Activated naive CD8-positive, alpha-beta T cell treated with anti-CD3 and anti-CD28 coated beads, Interleukin-2, amount 10 ng/mL, durations not matched to agents 7 days and 5 days (primary cell): ENCODE measurements around the gene SAPCD2. TPM values are rescaled to one million over a fixed set of nuclear protein-coding genes. Genes with fewer than 3 reads are reported as not detected.

ENCODE experiments used
- ATAC-seq: fragments of 150-1000 bp; cut with Tn5 transposase; one replicate; pipeline ENCODE4 v1.10.0; 2021; ENCODE audit warnings: low read depth, moderate library complexity
- POLR2A ChIA-PET: fragments of 350-600 bp; sonication (Branson Sonifier 250); formaldehyde crosslinking; loops from one replicate; lab custom pipeline; 2021; ENCODE audit warnings: antibody characterized with exemption; lab: Charles Lee
- DNase-seq: peaks from one replicate; pipeline ENCODE4 v3.0.0; 2021
- H3K27ac Mint-ChIP-seq: one replicate; pipeline ENCODE4 v1.8.0; 2022; ENCODE audit warnings: mild to moderate bottlenecking, mixed read lengths
- H3K27me3 Mint-ChIP-seq: one replicate; pipeline ENCODE4 v1.8.0; 2022; ENCODE audit warnings: mild to moderate bottlenecking, moderate library complexity, mixed read lengths
- H3K36me3 Mint-ChIP-seq: one replicate; pipeline ENCODE4 v1.8.0; 2021; ENCODE audit warnings: mild to moderate bottlenecking, mixed read lengths
- H3K4me1 Mint-ChIP-seq: one replicate; pipeline ENCODE4 v1.8.0; 2021; ENCODE audit warnings: mixed read lengths
- H3K4me3 Mint-ChIP-seq: one replicate; pipeline ENCODE4 v1.8.0; 2022; ENCODE audit warnings: mild to moderate bottlenecking, moderate library complexity, mixed read lengths
- H3K9me3 Mint-ChIP-seq: one replicate; pipeline ENCODE4 v1.8.0; 2021; ENCODE audit warnings: mixed read lengths
- total RNA-seq, 2 experiments: library from RNA; stranded (reverse); gene quantifications; one replicate each; pipeline ENCODE4 v1.2.3, GENCODE V29; 2021

Gene SAPCD2
- total RNA-seq, 2 experiments from 2014 or later, result 26.4 to 30.0 TPM

- no peaks in the 10 kb centered on the region for H3K27me3 Mint-ChIP-seq
- no peak for DNase-seq
- H3K27ac Mint-ChIP-seq, result no peak overlapping the region
- H3K9me3 Mint-ChIP-seq, result no peaks in the 10 kb centered on the region
- H3K36me3 Mint-ChIP-seq, result peaks cover 3% of the 10 kb centered on the region
- POLR2A ChIA-PET, result no interaction called here
- no peaks in the 10 kb centered on the region for H3K4me1 Mint-ChIP-seq
- no peak for ATAC-seq
- no peak overlapping the region for H3K4me3 Mint-ChIP-seq
Measured at GRCh38 chr9:137014776-137015539, 55.4 kb downstream of the SAPCD2 start.

- H3K36me3 Mint-ChIP-seq, result peaks cover 3% of the 10 kb centered on the region
- DNase-seq, result no peak
- no peaks in the 10 kb centered on the region for H3K4me1 Mint-ChIP-seq
- POLR2A ChIA-PET, result no interaction called here
- no peak overlapping the region for H3K4me3 Mint-ChIP-seq
- H3K27ac Mint-ChIP-seq, result no peak overlapping the region
- no peaks in the 10 kb centered on the region for H3K27me3 Mint-ChIP-seq
- no peaks in the 10 kb centered on the region for H3K9me3 Mint-ChIP-seq
- no peak for ATAC-seq
Measured at GRCh38 chr9:137014166-137014565, 56.2 kb downstream of the SAPCD2 start.

- Mint-ChIP-seq H3K4me3 (no peak overlapping the region), H3K9me3 (no peaks in the 10 kb centered on the region), H3K27ac (no peak overlapping the region), H3K36me3 (peaks cover 3% of the 10 kb centered on the region), H3K4me1 (no peaks in the 10 kb centered on the region), H3K27me3 (no peaks in the 10 kb centered on the region)
- ATAC-seq, result no peak
- no peak for DNase-seq
- POLR2A ChIA-PET, result no interaction called here
Measured at GRCh38 chr9:137013571-137013940, 56.8 kb downstream of the SAPCD2 start.

- Mint-ChIP-seq H3K27me3 (no peaks in the 10 kb centered on the region), H3K9me3 (no peaks in the 10 kb centered on the region), H3K4me3 (no peak overlapping the region), H3K27ac (no peak overlapping the region), H3K36me3 (peaks cover 3% of the 10 kb centered on the region), H3K4me1 (no peaks in the 10 kb centered on the region)
- POLR2A ChIA-PET, result no interaction called here
- no peak for DNase-seq
- ATAC-seq, result no peak
Measured at GRCh38 chr9:137012694-137013570, 57.4 kb downstream of the SAPCD2 start.

Other genes starting within 250 kb of the SAPCD2 start
- gene AJM1, start 228.1 kb downstream of the SAPCD2 start, total RNA-seq, result 1 to 10 TPM; 6.6 to 6.7 TPM
- 10 to 100 TPM; 80.5 to 89.0 TPM for gene PHPT1, start 221.1 kb downstream of the SAPCD2 start, total RNA-seq
- 10 to 100 TPM; 16.6 to 18.0 TPM for gene MAMDC4, start 218.2 kb downstream of the SAPCD2 start, total RNA-seq
- gene EDF1, start 204.2 kb downstream of the SAPCD2 start, total RNA-seq, result 100 to 1,000 TPM; 289 to 297 TPM
- 10 to 100 TPM; 44.0 to 52.1 TPM for gene TRAF2, start 184.0 kb downstream of the SAPCD2 start, total RNA-seq
- 100 to 1,000 TPM; 103 to 104 TPM for gene FBXW5, start 125.8 kb downstream of the SAPCD2 start, total RNA-seq
- 1 to 10 TPM; 1.5 to 3.6 TPM for gene C8G, start 125.3 kb downstream of the SAPCD2 start, total RNA-seq
- gene LCN12, start 118.3 kb downstream of the SAPCD2 start, total RNA-seq, result 1 to 10 TPM in 1 of 2 experiments, under 1 TPM in 1; 0.91 to 1.1 TPM
- 1 to 10 TPM; 1.3 to 3.3 TPM for gene PTGDS, start 93.1 kb downstream of the SAPCD2 start, total RNA-seq
- under 1 TPM; 0.33 to 0.48 TPM for gene LCNL1, start 87.6 kb downstream of the SAPCD2 start, total RNA-seq
- gene PAXX, start 78.1 kb downstream of the SAPCD2 start, total RNA-seq, result 10 to 100 TPM; 93.4 to 97.2 TPM
- gene CLIC3, start 74.0 kb downstream of the SAPCD2 start, total RNA-seq, result 10 to 100 TPM; 13.3 to 14.7 TPM
- 10 to 100 TPM; 67.1 to 74.5 TPM for gene ABCA2, start 42.3 kb downstream of the SAPCD2 start, total RNA-seq
- gene FUT7, start 38.5 kb downstream of the SAPCD2 start, total RNA-seq, result under 1 TPM; 0.39 to 0.62 TPM
- 10 to 100 TPM; 22.4 to 27.0 TPM for gene NPDC1, start 24.4 kb downstream of the SAPCD2 start, total RNA-seq
- not detected for gene ENTPD2, start 16.5 kb downstream of the SAPCD2 start, total RNA-seq
- gene UAP1L1, start 7.0 kb upstream of the SAPCD2 start, total RNA-seq, result 10 to 100 TPM; 43.9 to 44.1 TPM
- 10 to 100 TPM; 63.2 to 63.9 TPM for gene MAN1B1, start 16.4 kb upstream of the SAPCD2 start, total RNA-seq
- gene DPP7, start 44.2 kb upstream of the SAPCD2 start, total RNA-seq, result 100 to 1,000 TPM; 314 to 322 TPM
- not detected for gene GRIN1, start 68.6 kb upstream of the SAPCD2 start, total RNA-seq
- gene LRRC26, start 99.5 kb upstream of the SAPCD2 start, total RNA-seq, result not detected
- gene TMEM210, start 101.5 kb upstream of the SAPCD2 start, total RNA-seq, result not detected
- 10 to 100 TPM; 84.2 to 87.8 TPM for gene ANAPC2, start 118.0 kb upstream of the SAPCD2 start, total RNA-seq
- 10 to 100 TPM; 62.4 to 65.2 TPM for gene SSNA1, start 118.1 kb upstream of the SAPCD2 start, total RNA-seq
- 10 to 100 TPM; 11.2 to 14.7 TPM for gene TPRN, start 130.2 kb upstream of the SAPCD2 start, total RNA-seq
- gene TMEM203, start 135.1 kb upstream of the SAPCD2 start, total RNA-seq, result 10 to 100 TPM; 37.4 to 39.4 TPM
- 10 to 100 TPM; 38.8 to 39.8 TPM for gene NDOR1, start 135.1 kb upstream of the SAPCD2 start, total RNA-seq
- 1 to 10 TPM; 5.0 to 7.2 TPM for gene RNF208, start 151.7 kb upstream of the SAPCD2 start, total RNA-seq
- gene CYSRT1, start 154.6 kb upstream of the SAPCD2 start, total RNA-seq, result under 1 TPM; 0.45 to 0.55 TPM
- gene RNF224, start 156.9 kb upstream of the SAPCD2 start, total RNA-seq, result not detected
- gene SLC34A3, start 160.3 kb upstream of the SAPCD2 start, total RNA-seq, result not detected
- 100 to 1,000 TPM; 241 to 249 TPM for gene TUBB4B, start 170.7 kb upstream of the SAPCD2 start, total RNA-seq
- gene STPG3, start 180.7 kb upstream of the SAPCD2 start, total RNA-seq, result not detected
- 10 to 100 TPM; 58.7 to 63.1 TPM for gene NELFB, start 184.8 kb upstream of the SAPCD2 start, total RNA-seq
- 1 to 10 TPM; 8.1 to 8.2 TPM for gene TOR4A, start 207.2 kb upstream of the SAPCD2 start, total RNA-seq
- gene NRARP, start 231.7 kb upstream of the SAPCD2 start, total RNA-seq, result 1 to 10 TPM; 1.2 to 1.7 TPM